PC-9 (cell line): ENCODE data around the gene BCAR3. TPM values are rescaled to one million over a fixed set of nuclear protein-coding genes. Genes with fewer than 3 reads are reported as not detected.

ENCODE experiments used
- BruUV-seq: library from RNA; stranded (reverse); fragments of 400-500 nt; replicated peaks from 2 replicates; lab custom pipeline; 2021; lab: Mats Ljungman, UMichigan
- CTCF ChIA-PET: fragments of 300-600 bp; sonication (Branson Sonifier 250); formaldehyde crosslinking; loops from one replicate; lab custom pipeline; 2022; ENCODE audit warnings: antibody characterized with exemption; lab: Charles Lee
- POLR2A ChIA-PET: fragments of 300-600 bp; sonication (Branson Sonifier 250); formaldehyde crosslinking; loops from one replicate; lab custom pipeline; 2022; ENCODE audit warnings: antibody characterized with exemption; ENCODE audit not compliant: unreplicated experiment; lab: Charles Lee
- DNase-seq, 2 experiments: peaks; one replicate each; pipeline versions ENCODE4 v3.0.0 to v3.0.0-alpha.2; 2015 to 2022; ENCODE audit warnings: mixed read lengths in 1 of 2
- H2AFZ ChIP-seq: fragments of 200-600 bp; sonication (generic); 2 replicates; pipeline ENCODE4 v1.8.1; 2017; ENCODE audit warnings: antibody characterized with exemption
- H3F3A ChIP-seq: fragments of 200-600 bp; sonication (generic); 2 replicates; pipeline ENCODE4 v1.8.1; 2017; ENCODE audit warnings: antibody characterized with exemption, mild to moderate bottlenecking, low read depth; ENCODE audit not compliant: insufficient read depth
- H3K27ac ChIP-seq: fragments of 200-600 bp; sonication (generic); 2 replicates; pipeline ENCODE4 v1.6.1; 2016; ENCODE audit warnings: mixed run types
- H3K27me3 ChIP-seq: fragments of 200-600 bp; sonication (generic); 2 replicates; pipeline ENCODE4 v1.6.1; 2016; ENCODE audit warnings: low read depth, mixed run types; ENCODE audit not compliant: insufficient read depth
- H3K36me3 ChIP-seq: fragments of 200-600 bp; sonication (generic); 2 replicates; pipeline ENCODE4 v1.6.1; 2016; ENCODE audit warnings: low read depth, mixed run types
- H3K4me1 ChIP-seq: fragments of 200-600 bp; sonication (generic); replicated peaks from 2 replicates; pipeline ENCODE4 v1.6.1; 2016; ENCODE audit warnings: mixed run types; ENCODE audit not compliant: insufficient read depth
- H3K4me2 ChIP-seq: fragments of 200-600 bp; sonication (generic); 2 replicates; pipeline ENCODE4 v1.6.1; 2017; ENCODE audit warnings: mixed run types
- H3K4me3 ChIP-seq: fragments of 200-600 bp; sonication (generic); 2 replicates; pipeline ENCODE4 v1.6.1; 2016; ENCODE audit warnings: mixed run types
- H3K79me2 ChIP-seq: fragments of 200-600 bp; sonication (generic); 2 replicates; pipeline ENCODE4 v1.6.1; 2017; ENCODE audit warnings: low read depth, mixed run types
- H3K9me2 ChIP-seq: fragments of 200-600 bp; sonication (generic); 2 replicates; pipeline ENCODE4 v1.8.1; 2017; ENCODE audit warnings: mild to moderate bottlenecking; ENCODE audit not compliant: insufficient read depth
- H3K9me3 ChIP-seq: fragments of 200-600 bp; sonication (generic); 2 replicates; pipeline ENCODE4 v1.8.1; 2016; ENCODE audit warnings: low read depth; ENCODE audit not compliant: insufficient read depth
- H4K20me1 ChIP-seq: fragments of 200-600 bp; sonication (generic); 2 replicates; pipeline ENCODE4 v1.8.1; 2017; ENCODE audit not compliant: insufficient read depth
- CTCF ChIP-seq: fragments of 200-600 bp; sonication (generic); conservative IDR thresholded peaks from 2 replicates; pipeline ENCODE4 v1.6.1; 2017; ENCODE audit warnings: mixed run types, antibody characterized with exemption, mild to moderate bottlenecking, moderate library complexity
- EZH2 ChIP-seq: fragments of 200-600 bp; sonication (generic); IDR thresholded peaks from 2 replicates; pipeline ENCODE4 v1.8.0; 2017; ENCODE audit warnings: antibody characterized with exemption, low read depth
- intact Hi-C: fragments of 100-400 bp; cut with micrococcal nuclease; formaldehyde crosslinking; loops from one replicate; pipeline ENCODE4 v1.10.0; 2022; ENCODE audit not compliant: unreplicated experiment
- total RNA-seq: library from RNA; stranded (reverse); gene quantifications from 2 replicates; pipeline ENCODE4 v1.2.3, GENCODE V29; 2021

BCAR3 gene
- total RNA-seq, 1 experiment from 2014 or later: 70.0 TPM

- Histone ChIP-seq H3K4me1 (peaks cover 37% of the 10 kb centered on the region), H3K9me3 (no peaks in the 10 kb centered on the region), H3F3A (peaks cover 98% of the 10 kb centered on the region), H3K4me3 (no peak overlapping the region), H3K27me3 (no peaks in the 10 kb centered on the region), H3K4me2 (no peak overlapping the region), H3K79me2 (peaks cover 100% of the 10 kb centered on the region), H3K9me2 (no peaks in the 10 kb centered on the region), H3K27ac (peak overlapping the region; percentile 13; the same call in 1 of the 2 replicates), H2AFZ (no peak overlapping the region), H4K20me1 (peaks cover 100% of the 10 kb centered on the region), H3K36me3 (peaks cover 80% of the 10 kb centered on the region)
- CTCF ChIA-PET: no interaction called here
- no peak for DNase-seq
- TF ChIP-seq CTCF: no peak
- TF ChIP-seq EZH2: no peak
- intact Hi-C loops: no loop called here
- no TSS peak for BruUV-seq
- POLR2A ChIA-PET: no interaction called here
Observed at GRCh38 chr1:93596329-93597089, 85.1 kb downstream of the BCAR3 start.

DNA sequence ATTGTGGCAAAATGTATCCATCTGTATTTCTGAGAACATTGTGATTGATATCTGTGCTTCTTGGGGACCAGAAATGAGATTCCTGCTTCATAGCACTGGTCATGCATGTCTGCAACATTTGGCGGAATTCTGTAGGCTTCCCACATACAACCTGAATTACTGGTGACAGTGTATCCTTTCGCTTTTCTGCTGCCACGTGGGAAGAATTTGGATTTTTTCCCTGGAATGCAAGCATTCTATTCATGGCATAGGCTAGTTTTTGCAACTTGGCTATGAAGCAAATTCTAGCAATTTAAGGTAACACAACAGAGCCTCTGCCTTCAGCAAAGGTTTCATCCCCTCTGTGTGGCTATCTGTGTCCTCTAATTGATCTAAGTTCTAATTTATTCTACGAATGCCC is 85.9 kb downstream of the BCAR3 start:
- Histone ChIP-seq H3K4me3 (no peak overlapping the region), H3F3A (peaks cover 98% of the 10 kb centered on the region), H3K4me1 (peaks cover 40% of the 10 kb centered on the region), H3K9me3 (no peaks in the 10 kb centered on the region), H4K20me1 (peaks cover 100% of the 10 kb centered on the region), H3K27me3 (no peaks in the 10 kb centered on the region), H2AFZ (no peak overlapping the region), H3K79me2 (peaks cover 100% of the 10 kb centered on the region), H3K27ac (peak overlapping the region; percentile 13), H3K4me2 (no peak overlapping the region), H3K9me2 (no peaks in the 10 kb centered on the region), H3K36me3 (peaks cover 78% of the 10 kb centered on the region)
- TF ChIP-seq CTCF: no peak
- TF ChIP-seq EZH2: no peak
- POLR2A ChIA-PET: no interaction called here
- intact Hi-C loops: no loop called here
- CTCF ChIA-PET: no interaction called here
- no TSS peak for BruUV-seq
- DNase-seq: no peak

DNA sequence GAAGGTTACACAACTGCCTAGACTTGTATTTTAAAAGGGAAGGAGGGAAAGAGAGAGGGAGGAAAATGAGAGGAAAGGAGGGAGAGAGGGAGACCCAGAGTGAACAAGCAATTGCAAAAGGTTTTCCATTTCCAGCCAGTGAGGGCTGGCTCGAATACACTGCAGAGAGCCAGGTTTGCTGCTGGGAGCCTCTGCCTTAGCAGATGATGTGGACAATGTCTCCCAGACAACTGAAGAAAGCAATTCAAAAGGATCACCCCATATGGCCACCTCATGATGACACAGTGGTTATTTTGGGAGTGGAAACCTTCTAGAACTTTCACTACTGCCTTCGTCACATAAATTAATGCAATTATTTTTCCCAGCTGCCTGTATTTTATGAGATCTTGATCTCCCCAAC is 86.4 kb downstream of the BCAR3 start:
- ChIA-PET POLR2A (no interaction called here), CTCF (interaction anchor here (0.6 kb wide), 1 partner anchor 16 kb away, joined by 11 read pairs; no protein-coding TSS in a partner anchor)
- no peak for DNase-seq
- Histone ChIP-seq H3K9me2 (no peaks in the 10 kb centered on the region), H3K79me2 (peaks cover 100% of the 10 kb centered on the region), H3K27ac (peak overlapping the region; percentile 13), H3K9me3 (no peaks in the 10 kb centered on the region), H3K27me3 (no peaks in the 10 kb centered on the region), H4K20me1 (peaks cover 100% of the 10 kb centered on the region), H3K4me1 (peaks cover 44% of the 10 kb centered on the region), H2AFZ (no peak overlapping the region), H3K4me2 (no peak overlapping the region), H3K4me3 (no peak overlapping the region), H3K36me3 (peaks cover 79% of the 10 kb centered on the region), H3F3A (peaks cover 98% of the 10 kb centered on the region)
- intact Hi-C loops: no loop called here
- no TSS peak for BruUV-seq
- TF ChIP-seq CTCF (no peak), EZH2 (no peak)
